ENCODE data around the gene ANKRD2. TPM values are rescaled to one million over a fixed set of nuclear protein-coding genes. Genes with fewer than 3 reads are reported as not detected.

The ANKRD2 gene
- total and polyA plus RNA-seq, 2 donors (not counting 3 experiments of a cell fraction or from before 2014, with no cell fraction given): 1.6 to 1.8 TPM

DNA sequence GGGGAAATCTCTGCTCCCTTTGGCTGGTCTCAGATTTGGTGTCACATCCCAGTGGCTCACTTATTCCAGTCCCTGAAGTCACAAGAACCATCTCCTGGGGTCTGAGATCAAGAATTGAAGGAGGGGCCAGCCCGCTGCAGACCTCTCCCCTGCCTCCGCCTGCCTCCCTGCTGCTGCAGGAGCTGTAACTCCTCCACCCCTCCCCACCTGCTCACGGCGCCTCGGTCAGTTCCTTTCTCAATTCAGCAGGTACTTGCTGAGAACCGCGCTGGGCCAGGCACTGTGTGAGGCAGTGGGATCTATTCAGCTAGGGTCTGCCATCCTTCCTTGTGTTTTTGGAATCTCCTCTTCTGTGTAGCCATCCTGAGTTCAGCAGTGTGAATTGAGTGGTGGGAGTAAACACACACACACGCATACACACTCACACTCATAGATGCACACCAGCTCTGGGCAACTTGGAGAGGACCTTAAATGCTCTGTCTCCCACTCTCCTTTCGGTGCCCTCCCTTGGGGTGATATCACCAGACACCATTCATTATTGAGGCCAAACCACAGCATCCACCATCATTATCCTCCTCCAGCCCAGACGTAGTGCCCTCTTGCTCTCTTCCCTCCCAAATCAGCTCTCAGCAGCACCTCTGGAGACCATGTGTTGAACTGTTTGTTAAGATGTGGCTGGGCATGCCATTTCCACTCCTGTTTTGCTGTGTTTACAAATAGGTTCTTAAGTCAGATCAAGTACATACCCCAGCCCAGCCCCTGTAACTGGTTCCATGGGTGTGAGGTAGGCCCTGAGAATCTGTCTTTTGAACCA is 22.0 kb upstream of the ANKRD2 start:
- no peak overlapping the region for H3K9ac ChIP-seq (replicated peaks; ENCODE audit: extremely low read depth, insufficient read depth, low read length)
- H3K36me3 ChIP-seq (ENCODE audit: control insufficient read depth in 2 of 2, extremely low read depth in 1 of 2, insufficient read depth in 2 of 2, low read length in 2 of 2): peaks cover 0 to 2% of the 10 kb centered on the region in 2 experiments
- ChIA-PET CTCF (interaction anchor here (0.6 to 6.6 kb wide), 7 partner anchors 9 to 62 kb away, joined by 3 to 159 read pairs (median 4); partner anchors contain the start of genes ANKRD2 and UBTD1), POLR2A (no interaction called here)
- no peaks in the 10 kb centered on the region for H3K9me1 ChIP-seq (replicated peaks; ENCODE audit: control insufficient read depth, extremely low read depth, insufficient read depth, low read length)
- peaks cover 11% of the 10 kb centered on the region for H3K4me1 ChIP-seq (ENCODE audit: control insufficient read depth, extremely low read depth, insufficient read depth, low read length)
- no TSS peak for BruUV-seq (replicated peaks)
- no peaks in the 10 kb centered on the region for H3K79me2 ChIP-seq (ENCODE audit: control insufficient read depth, insufficient read depth, low read length)
- no peak overlapping the region for H2AFZ ChIP-seq (ENCODE audit: low read depth, low read length)
- no peak for FAIRE-seq
- intact Hi-C loops (cut with micrococcal nuclease): no loop called here
- H3K27me3 ChIP-seq (ENCODE audit: control insufficient read depth in 2 of 2, insufficient read depth in 2 of 2, low read length in 2 of 2): no peaks in the 10 kb centered on the region
- H3K27ac ChIP-seq (ENCODE audit: insufficient read depth, low read depth, low read length): no peak overlapping the region
- H4K20me1 ChIP-seq (replicated peaks; ENCODE audit: control insufficient read depth, extremely low read depth, insufficient read depth, low read length): no peaks in the 10 kb centered on the region
- no peak overlapping the region for H3K4me2 ChIP-seq (ENCODE audit: insufficient read depth, low read length)
- dilution Hi-C loops (cut with MboI; ENCODE audit: extremely low pct_ligation_motif_present, low sequenced_read_pairs): no loop called here
- no peak for DNase-seq (ENCODE audit: low read depth, low spot score)
- no peaks in the 10 kb centered on the region for H3K9me3 ChIP-seq (replicated peaks; ENCODE audit: control insufficient read depth, insufficient read depth, low read length)
- H3K4me3 ChIP-seq (replicated peaks in 1 of 3; ENCODE audit: insufficient read depth in 1 of 3, low read depth in 1 of 3, low read length in 3 of 3): no peak overlapping the region
- TF ChIP-seq, protein P1, sequence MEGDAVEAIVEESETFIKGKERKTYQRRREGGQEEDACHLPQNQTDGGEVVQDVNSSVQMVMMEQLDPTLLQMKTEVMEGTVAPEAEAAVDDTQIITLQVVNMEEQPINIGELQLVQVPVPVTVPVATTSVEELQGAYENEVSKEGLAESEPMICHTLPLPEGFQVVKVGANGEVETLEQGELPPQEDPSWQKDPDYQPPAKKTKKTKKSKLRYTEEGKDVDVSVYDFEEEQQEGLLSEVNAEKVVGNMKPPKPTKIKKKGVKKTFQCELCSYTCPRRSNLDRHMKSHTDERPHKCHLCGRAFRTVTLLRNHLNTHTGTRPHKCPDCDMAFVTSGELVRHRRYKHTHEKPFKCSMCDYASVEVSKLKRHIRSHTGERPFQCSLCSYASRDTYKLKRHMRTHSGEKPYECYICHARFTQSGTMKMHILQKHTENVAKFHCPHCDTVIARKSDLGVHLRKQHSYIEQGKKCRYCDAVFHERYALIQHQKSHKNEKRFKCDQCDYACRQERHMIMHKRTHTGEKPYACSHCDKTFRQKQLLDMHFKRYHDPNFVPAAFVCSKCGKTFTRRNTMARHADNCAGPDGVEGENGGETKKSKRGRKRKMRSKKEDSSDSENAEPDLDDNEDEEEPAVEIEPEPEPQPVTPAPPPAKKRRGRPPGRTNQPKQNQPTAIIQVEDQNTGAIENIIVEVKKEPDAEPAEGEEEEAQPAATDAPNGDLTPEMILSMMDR (IDR thresholded peaks at IDR 0.05; ENCODE audit: extremely low read depth in 1 of 2, insufficient read depth in 1 of 2, low read depth in 1 of 2, low read length in 2 of 2): no peak
- TF ChIP-seq GATA2 (IDR thresholded peaks at IDR 0.05; ENCODE audit: insufficient read depth, insufficient read length, low read depth, low read length) (no peak), POLR2A (IDR thresholded peaks at IDR 0.05; ENCODE audit: low read depth, low read length) (no peak), EZH2 (IDR thresholded peaks at IDR 0.05; ENCODE audit: borderline replicate concordance, low read depth, low read length, severe bottlenecking) (no peak), FOS (IDR thresholded peaks at IDR 0.05; ENCODE audit: borderline replicate concordance, insufficient read depth, low read length) (no peak), JUN (IDR thresholded peaks at IDR 0.05; ENCODE audit: borderline replicate concordance, insufficient read depth, insufficient read length, low read depth) (no peak), POLR2AphosphoS5 (IDR thresholded peaks at IDR 0.05; ENCODE audit: insufficient read depth, low read depth, low read length) (no peak), MYC (IDR thresholded peaks at IDR 0.05; ENCODE audit: low read depth, low read length) (no peak)
- TF ChIP-seq, protein P2, sequence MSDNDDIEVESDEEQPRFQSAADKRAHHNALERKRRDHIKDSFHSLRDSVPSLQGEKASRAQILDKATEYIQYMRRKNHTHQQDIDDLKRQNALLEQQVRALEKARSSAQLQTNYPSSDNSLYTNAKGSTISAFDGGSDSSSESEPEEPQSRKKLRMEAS (IDR thresholded peaks at IDR 0.05; ENCODE audit: insufficient read depth, insufficient read length): no peak

Data from endothelial cell of umbilical vein (primary cell).